Upper lobe of left lung (tissue), 4 donors: ENCODE results near the gene ARHGEF10L.

Experiments
- EP300 ChIP-seq, 4 donors: sonication (generic); formaldehyde crosslinking; IDR thresholded peaks; one replicate each; pipeline ENCODE4 v1.5.1; 2017; ENCODE audit warnings: antibody characterized with exemption in 4 of 4, control low read depth in 2 of 4
- POLR2A ChIP-seq, 4 donors: fragments of 450-650 bp; IDR thresholded peaks; one replicate each; pipeline ENCODE4 v1.5.1; 2016 to 2017; ENCODE audit warnings: antibody characterized with exemption in 4 of 4, mild to moderate bottlenecking in 2 of 4
- TF ChIP-seq, protein P1 (sequence below), 6 experiments: fragments of 450-650 bp in 4 of 6; fragments of 200-600 bp in 2 of 6; sonication (generic) in 2 of 6; IDR thresholded peaks; one replicate each; pipeline ENCODE4 v1.5.1; 2016 to 2019; ENCODE audit warnings: antibody characterized with exemption in 6 of 6

GRCh38 chr1:17494114-17494729, 45.3 kb upstream of the ARHGEF10L start:
- TF ChIP-seq, protein P1, sequence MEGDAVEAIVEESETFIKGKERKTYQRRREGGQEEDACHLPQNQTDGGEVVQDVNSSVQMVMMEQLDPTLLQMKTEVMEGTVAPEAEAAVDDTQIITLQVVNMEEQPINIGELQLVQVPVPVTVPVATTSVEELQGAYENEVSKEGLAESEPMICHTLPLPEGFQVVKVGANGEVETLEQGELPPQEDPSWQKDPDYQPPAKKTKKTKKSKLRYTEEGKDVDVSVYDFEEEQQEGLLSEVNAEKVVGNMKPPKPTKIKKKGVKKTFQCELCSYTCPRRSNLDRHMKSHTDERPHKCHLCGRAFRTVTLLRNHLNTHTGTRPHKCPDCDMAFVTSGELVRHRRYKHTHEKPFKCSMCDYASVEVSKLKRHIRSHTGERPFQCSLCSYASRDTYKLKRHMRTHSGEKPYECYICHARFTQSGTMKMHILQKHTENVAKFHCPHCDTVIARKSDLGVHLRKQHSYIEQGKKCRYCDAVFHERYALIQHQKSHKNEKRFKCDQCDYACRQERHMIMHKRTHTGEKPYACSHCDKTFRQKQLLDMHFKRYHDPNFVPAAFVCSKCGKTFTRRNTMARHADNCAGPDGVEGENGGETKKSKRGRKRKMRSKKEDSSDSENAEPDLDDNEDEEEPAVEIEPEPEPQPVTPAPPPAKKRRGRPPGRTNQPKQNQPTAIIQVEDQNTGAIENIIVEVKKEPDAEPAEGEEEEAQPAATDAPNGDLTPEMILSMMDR (IDR thresholded peaks at IDR 0.05): peak; percentile 68 to 86 (median 79)
- TF ChIP-seq POLR2A (IDR thresholded peaks at IDR 0.05): no peak
- TF ChIP-seq EP300 (IDR thresholded peaks at IDR 0.05): no peak
